Neuronal stem cell (in vitro differentiated cells): ENCODE data around the gene SARNP.

Experiments used
- DNase-seq: peaks from one replicate; pipeline ENCODE4 v3.0.0-alpha.2; 2013; ENCODE audit warnings: low spot score
- H2AFZ ChIP-seq: one replicate; pipeline ENCODE4 v1.6.1; 2013; ENCODE audit warnings: mild to moderate bottlenecking, low read length, inconsistent platforms
- H2AK5ac ChIP-seq: 2 replicates; pipeline ENCODE4 v1.6.1; 2013; ENCODE audit warnings: low read depth, mild to moderate bottlenecking, inconsistent platforms, low read length, moderate library complexity, mixed read lengths
- H2BK120ac ChIP-seq: 2 replicates; pipeline ENCODE4 v1.6.1; 2013; ENCODE audit warnings: low read depth, mild to moderate bottlenecking, inconsistent platforms, low read length, moderate library complexity, mixed read lengths
- H2BK12ac ChIP-seq: one replicate; pipeline ENCODE4 v1.6.1; 2013; ENCODE audit warnings: low read length, inconsistent platforms
- H2BK15ac ChIP-seq: 2 replicates; pipeline ENCODE4 v1.6.1; 2013; ENCODE audit warnings: mild to moderate bottlenecking, low read length, inconsistent platforms, mixed read lengths
- H2BK5ac ChIP-seq: one replicate; pipeline ENCODE4 v1.6.1; 2013; ENCODE audit warnings: inconsistent platforms, mild to moderate bottlenecking, low read length, moderate library complexity
- H3K14ac ChIP-seq: one replicate; pipeline ENCODE4 v1.6.1; 2013; ENCODE audit warnings: low read length, inconsistent platforms
- H3K18ac ChIP-seq: 2 replicates; pipeline ENCODE4 v1.6.1; 2013; ENCODE audit warnings: low read length, inconsistent platforms
- H3K23ac ChIP-seq: 2 replicates; pipeline ENCODE4 v1.6.1; 2013; ENCODE audit warnings: low read depth, mild to moderate bottlenecking, mixed read lengths, low read length, inconsistent platforms; ENCODE audit not compliant: poor library complexity
- H3K27ac ChIP-seq: replicated peaks from 3 replicates; pipeline ENCODE4 v1.5.1; 2013; ENCODE audit warnings: low read length, inconsistent platforms
- H3K27me3 ChIP-seq, 3 experiments: 2 replicates each; pipeline ENCODE4 v1.6.1; 2013; ENCODE audit warnings: low read length in 3 of 3, mild to moderate bottlenecking in 2 of 3, inconsistent platforms in 1 of 3, low read depth in 1 of 3, mixed read lengths in 1 of 3, moderate library complexity in 1 of 3; ENCODE audit not compliant: control insufficient read depth in 3 of 3, insufficient read depth in 3 of 3
- H3K36me3 ChIP-seq, 2 donors: replicated peaks in 1 of 2; 2 replicates each; pipeline ENCODE4 v1.6.1; 2013; ENCODE audit warnings: low read length in 2 of 2; ENCODE audit not compliant: control insufficient read depth in 2 of 2, insufficient read depth in 2 of 2
- H3K4ac ChIP-seq: 2 replicates; pipeline ENCODE4 v1.6.1; 2013; ENCODE audit warnings: inconsistent platforms, mild to moderate bottlenecking, low read length, moderate library complexity
- H3K4me1 ChIP-seq, 2 donors: 1 replicate in 1 of 2; 2 replicates in 1 of 2; pipeline ENCODE4 v1.6.1; 2013; ENCODE audit warnings: low read length in 2 of 2, low read depth in 1 of 2; ENCODE audit not compliant: control insufficient read depth in 2 of 2, insufficient read depth in 1 of 2
- H3K4me2 ChIP-seq: one replicate; pipeline ENCODE4 v1.6.1; 2013; ENCODE audit warnings: mild to moderate bottlenecking, low read length, inconsistent platforms; ENCODE audit not compliant: insufficient read depth, poor library complexity, severe bottlenecking
- H3K4me3 ChIP-seq, 2 donors: 2 replicates each; pipeline ENCODE4 v1.5.1; 2013; ENCODE audit warnings: low read length in 2 of 2, mild to moderate bottlenecking in 2 of 2, inconsistent platforms in 1 of 2, moderate library complexity in 1 of 2
- H3K79me1 ChIP-seq: one replicate; pipeline ENCODE4 v1.6.1; 2013; ENCODE audit warnings: low read depth, mild to moderate bottlenecking, inconsistent platforms, low read length, moderate library complexity
- H3K9ac ChIP-seq: one replicate; pipeline ENCODE4 v1.6.1; 2013; ENCODE audit warnings: mild to moderate bottlenecking, low read depth, low read length, inconsistent platforms; ENCODE audit not compliant: poor library complexity
- H3K9me3 ChIP-seq, 2 donors: replicated peaks in 1 of 2; 2 replicates each; pipeline versions ENCODE3 to v1.6.1; 2013; ENCODE audit warnings: low read length in 2 of 2, mild to moderate bottlenecking in 2 of 2, inconsistent platforms in 1 of 2, low read depth in 1 of 2, mixed read lengths in 1 of 2, moderate library complexity in 1 of 2; ENCODE audit not compliant: control insufficient read depth in 2 of 2, insufficient read depth in 1 of 2
- H4K8ac ChIP-seq: one replicate; pipeline ENCODE4 v1.6.1; 2013; ENCODE audit warnings: low read depth, mild to moderate bottlenecking, inconsistent platforms, low read length, moderate library complexity
- H4K91ac ChIP-seq: one replicate; pipeline ENCODE4 v1.6.1; 2013; ENCODE audit warnings: low read length, low read depth, mild to moderate bottlenecking, inconsistent platforms; ENCODE audit not compliant: poor library complexity
- WGBS, 2 donors: extraction: QIAGEN DNeasy Blood & Tissue Kit; methylation state at CpG; one replicate each; pipeline ENCODE4 v1.1.7; 2013; ENCODE audit warnings: missing lambda C conversion rate in 2 of 2, mixed read lengths in 1 of 2; ENCODE audit not compliant: insufficient read length in 2 of 2, insufficient replicate concordance in 1 of 2; ENCODE audit errors: extremely low coverage in 2 of 2; 5-methylcytosine and 5-hydroxymethylcytosine counted together

The SARNP gene

DNA sequence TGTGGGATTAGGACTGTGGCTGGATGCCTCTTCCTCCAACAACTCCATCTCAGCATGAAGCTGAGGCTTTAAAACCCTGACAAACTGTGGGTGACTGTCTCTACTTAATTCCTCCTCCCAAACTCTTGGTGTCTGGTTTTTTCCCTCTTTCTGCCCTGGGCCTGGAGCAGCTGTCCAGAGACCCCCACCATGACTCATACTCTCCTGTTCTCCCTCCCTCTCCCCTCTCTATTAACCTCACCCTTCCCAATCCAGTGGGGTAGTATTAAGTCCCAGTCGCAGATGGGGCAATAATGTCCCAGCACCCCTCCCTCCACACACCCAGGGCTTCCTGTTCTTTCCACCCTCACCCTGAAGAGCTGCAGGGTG, 13.9 kb upstream of the SARNP start:
- H2AK5ac ChIP-seq: no peak overlapping the region
- no peak overlapping the region for H2AFZ ChIP-seq
- no peak overlapping the region for H4K8ac ChIP-seq
- no peak overlapping the region for H3K27ac ChIP-seq
- no peak overlapping the region for H2BK15ac ChIP-seq
- H2BK120ac ChIP-seq: no peak overlapping the region
- peaks cover 5% of the 10 kb centered on the region for H3K79me1 ChIP-seq
- no peak overlapping the region for H3K4me2 ChIP-seq
- no peak overlapping the region for H3K23ac ChIP-seq
- no peak for DNase-seq
- H3K4me3 ChIP-seq: peak overlapping the region; percentile 63 to 98
- no peaks in the 10 kb centered on the region for H3K27me3 ChIP-seq
- peaks cover 2 to 19% of the 10 kb centered on the region in 2 donors for H3K36me3 ChIP-seq
- no CpG with 5 or more reads among the region's 1 CpG for WGBS, 2 donors
- H3K9ac ChIP-seq: no peak overlapping the region
- peaks cover 7 to 14% of the 10 kb centered on the region in 2 donors for H3K4me1 ChIP-seq
- no peak overlapping the region for H2BK12ac ChIP-seq
- H4K91ac ChIP-seq: no peak overlapping the region
- H3K18ac ChIP-seq: no peak overlapping the region
- no peak overlapping the region for H3K4ac ChIP-seq
- no peaks in the 10 kb centered on the region for H3K9me3 ChIP-seq
- no peak overlapping the region for H2BK5ac ChIP-seq
- H3K14ac ChIP-seq: no peak overlapping the region

DNA sequence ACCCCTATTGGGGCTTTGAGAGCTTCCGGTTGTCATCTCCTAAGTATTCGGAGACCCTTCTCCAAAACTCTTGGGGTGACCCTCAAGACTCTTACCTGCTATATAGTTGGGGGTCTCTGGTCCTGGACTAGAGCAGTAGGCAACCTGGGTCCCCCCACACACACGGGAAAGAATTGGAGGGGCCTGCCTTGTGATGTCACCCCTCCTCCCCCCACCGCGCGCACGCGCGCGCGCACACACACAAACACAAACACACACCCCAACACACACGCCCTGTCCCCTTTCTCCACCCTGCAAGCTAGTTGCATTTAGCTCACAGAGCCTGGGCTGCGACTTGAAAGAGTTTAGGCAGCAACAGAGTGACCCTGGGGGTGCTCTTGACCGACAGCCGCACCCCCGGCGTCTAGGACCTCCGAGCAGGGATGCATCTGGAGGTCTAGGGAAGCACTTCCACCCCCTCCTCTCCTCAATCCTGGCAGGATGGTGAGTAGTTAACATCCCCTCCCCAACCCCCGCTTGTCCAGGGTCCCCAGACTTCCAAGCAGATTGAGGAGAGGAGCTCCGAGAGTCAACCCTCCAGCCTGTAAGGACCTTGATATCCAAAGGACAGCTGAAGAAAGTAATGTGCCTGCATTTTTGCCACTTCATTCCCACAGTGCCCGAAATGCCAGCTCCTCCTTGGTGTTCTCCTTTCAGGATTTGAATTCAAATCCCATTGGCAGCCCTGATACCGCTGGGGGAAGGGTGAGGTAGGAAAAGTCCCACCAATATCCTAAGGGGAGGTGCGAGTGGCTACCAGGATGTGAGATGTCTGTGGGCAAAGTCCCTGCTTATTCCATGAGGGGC, 13.3 kb upstream of the SARNP start:
- Histone ChIP-seq H3K18ac (peak overlapping the region; percentile 86), H3K79me1 (peaks cover 5% of the 10 kb centered on the region), H4K91ac (no peak overlapping the region), H3K27me3 (no peaks in the 10 kb centered on the region), H3K9ac (peak overlapping the region; percentile 89), H2BK120ac (no peak overlapping the region), H4K8ac (no peak overlapping the region), H2AFZ (peak overlapping the region; percentile 91), H3K36me3 (peaks cover 2 to 24% of the 10 kb centered on the region in 2 donors), H3K9me3 (no peaks in the 10 kb centered on the region), H2BK12ac (no peak overlapping the region), H3K4ac (no peak overlapping the region), H2BK5ac (peak overlapping the region; percentile 46), H2AK5ac (peak overlapping the region; percentile 9), H3K4me3 (peak overlapping the region; percentile 63 to 98), H3K4me2 (peak overlapping the region; percentile 74), H3K14ac (no peak overlapping the region), H3K27ac (peak overlapping the region; percentile 86), H3K4me1 (peaks cover 7 to 14% of the 10 kb centered on the region in 2 donors), H3K23ac (no peak overlapping the region), H2BK15ac (no peak overlapping the region)
- DNase-seq: peak; percentile 82
- WGBS, 2 donors: no CpG with 5 or more reads among the region's 23 CpGs

DNA sequence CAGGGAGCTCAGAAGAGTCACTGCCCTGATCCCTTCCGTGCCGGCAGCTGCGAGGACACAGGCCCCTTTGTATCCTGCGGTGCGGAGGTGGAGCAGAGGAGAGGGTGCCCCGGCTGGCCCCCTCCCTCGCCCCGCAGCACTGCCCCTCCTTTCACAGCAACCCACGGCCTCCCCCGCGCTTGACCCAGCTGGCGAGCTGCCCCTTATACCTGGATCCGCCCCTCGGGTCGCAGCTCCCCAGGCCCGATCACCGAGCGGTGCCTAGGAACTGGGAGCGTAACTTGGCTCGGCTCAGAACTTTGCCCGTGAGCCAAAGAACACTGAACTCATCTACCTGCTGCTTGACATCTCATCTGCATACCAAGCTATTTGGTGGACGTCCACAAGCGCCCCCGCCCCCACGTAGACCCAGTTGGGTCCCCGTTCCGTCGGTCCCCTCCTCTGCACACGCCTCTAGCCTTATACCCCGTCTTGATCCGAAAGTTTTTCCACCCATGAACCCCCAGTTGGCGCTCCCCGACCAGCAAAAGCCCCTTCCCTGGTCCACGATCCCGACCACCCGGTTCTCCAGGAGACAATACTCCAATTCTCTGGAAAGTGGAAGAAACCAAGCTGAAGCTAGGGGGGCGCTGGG, 12.6 kb upstream of the SARNP start:
- peak overlapping the region; percentile 49 for H2BK120ac ChIP-seq
- DNase-seq: no peak
- H3K23ac ChIP-seq: peak overlapping the region; percentile 85
- no peak overlapping the region for H4K91ac ChIP-seq
- peak overlapping the region; percentile 93 for H3K9ac ChIP-seq
- H3K4ac ChIP-seq: no peak overlapping the region
- H2BK15ac ChIP-seq: no peak overlapping the region
- H2AK5ac ChIP-seq: peak overlapping the region; percentile 46
- H3K79me1 ChIP-seq: peaks cover 5% of the 10 kb centered on the region
- no peak overlapping the region for H2BK12ac ChIP-seq
- H3K14ac ChIP-seq: peak overlapping the region; percentile 49
- H3K4me2 ChIP-seq: peak overlapping the region; percentile 74
- peak overlapping the region; percentile 91 for H2AFZ ChIP-seq
- no CpG with 5 or more reads among the region's 37 CpGs for WGBS, 2 donors
- peak overlapping the region; percentile 46 for H2BK5ac ChIP-seq
- peak overlapping the region; percentile 63 to 98 for H3K4me3 ChIP-seq
- peak overlapping the region; percentile 96 for H3K18ac ChIP-seq
- no peak overlapping the region for H4K8ac ChIP-seq
- H3K4me1 ChIP-seq: peaks cover 7 to 14% of the 10 kb centered on the region in 2 donors
- H3K9me3 ChIP-seq: no peaks in the 10 kb centered on the region
- peak overlapping the region; percentile 86 for H3K27ac ChIP-seq
- H3K27me3 ChIP-seq: no peaks in the 10 kb centered on the region
- peaks cover 2 to 28% of the 10 kb centered on the region in 2 donors for H3K36me3 ChIP-seq

DNA sequence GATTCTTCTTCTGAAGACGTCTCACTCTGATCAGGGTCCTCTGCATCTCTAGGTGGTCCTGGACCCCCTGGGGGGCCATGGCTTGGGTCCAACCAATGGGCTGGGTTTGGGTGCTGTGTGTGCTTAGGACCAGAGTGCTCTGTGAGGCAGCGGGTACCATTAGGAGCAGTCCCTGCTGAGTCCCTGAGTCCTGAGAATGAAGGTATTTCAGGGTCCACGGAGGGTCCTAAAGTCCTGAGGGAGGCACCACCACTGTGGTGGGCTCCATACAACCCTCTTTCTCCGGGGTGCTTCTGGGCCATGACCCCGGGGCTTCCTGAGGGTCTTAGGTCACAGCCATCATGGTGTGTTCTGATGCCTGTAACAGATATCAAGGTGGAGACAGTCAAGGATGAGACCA, 10.8 kb upstream of the SARNP start:
- no peaks in the 10 kb centered on the region for H3K27me3 ChIP-seq
- no peak overlapping the region for H4K8ac ChIP-seq
- no peak overlapping the region for H3K27ac ChIP-seq
- H3K9me3 ChIP-seq: no peaks in the 10 kb centered on the region
- H3K4ac ChIP-seq: no peak overlapping the region
- no peak overlapping the region for H3K18ac ChIP-seq
- no peak overlapping the region for H3K23ac ChIP-seq
- H3K79me1 ChIP-seq: peaks cover 5% of the 10 kb centered on the region
- H2BK12ac ChIP-seq: no peak overlapping the region
- peak overlapping the region; percentile 65 for H3K14ac ChIP-seq
- H3K4me1 ChIP-seq: peaks cover 7 to 17% of the 10 kb centered on the region in 2 donors
- no peak overlapping the region for H4K91ac ChIP-seq
- H3K4me2 ChIP-seq: no peak overlapping the region
- DNase-seq: no peak
- no peak overlapping the region for H2BK5ac ChIP-seq
- no peak overlapping the region for H2BK15ac ChIP-seq
- H2BK120ac ChIP-seq: no peak overlapping the region
- H3K9ac ChIP-seq: no peak overlapping the region
- H3K4me3 ChIP-seq: peak overlapping the region in 1 of 2 donors; percentile 63
- H3K36me3 ChIP-seq: peaks cover 2 to 46% of the 10 kb centered on the region in 2 donors
- no CpG with 5 or more reads among the region's 5 CpGs for WGBS, 2 donors
- no peak overlapping the region for H2AFZ ChIP-seq
- no peak overlapping the region for H2AK5ac ChIP-seq
